Peyer's patch (tissue), 4 donors: ENCODE data around the gene KCNQ1.

ENCODE experiments used
- CTCF ChIP-seq, 6 experiments: fragments of 450-650 bp in 4 of 6; fragments of 200-600 bp in 2 of 6; sonication (generic) in 1 of 6; IDR thresholded peaks; one replicate each; pipeline ENCODE4 v1.5.1; 2017 to 2019; ENCODE audit warnings: antibody characterized with exemption in 6 of 6, mild to moderate bottlenecking in 3 of 6, moderate library complexity in 1 of 6
- POLR2A ChIP-seq, 2 donors: fragments of 450-650 bp; IDR thresholded peaks; one replicate each; pipeline ENCODE4 v1.5.1; 2017; ENCODE audit warnings: antibody characterized with exemption in 2 of 2, mild to moderate bottlenecking in 2 of 2, moderate library complexity in 2 of 2

GRCh38 chr11:2421226-2421994 lies 23.4 kb upstream of the KCNQ1 start:
- TF ChIP-seq CTCF (IDR thresholded peaks at IDR 0.05) (no peak), POLR2A (IDR thresholded peaks at IDR 0.05) (no peak)
